Transverse colon (tissue), 4 donors: ENCODE data around the gene MORC2. TPM values are rescaled to one million over a fixed set of nuclear protein-coding genes. Genes with fewer than 3 reads are reported as not detected.

Experiments used
- DNase-seq: peaks from one replicate; pipeline ENCODE4 v3.0.0-alpha.2; 2019
- H3K27ac ChIP-seq, 4 donors: fragments of 200-600 bp; sonication (generic); 2 replicates each; pipeline ENCODE4 v1.5.1; 2016 to 2018; ENCODE audit warnings: inconsistent platforms in 4 of 4
- H3K27me3 ChIP-seq: fragments of 200-600 bp; sonication (generic); 2 replicates; pipeline ENCODE4 v1.5.1; 2017; ENCODE audit warnings: inconsistent platforms
- H3K36me3 ChIP-seq, 4 donors: fragments of 200-600 bp; sonication (generic); 2 replicates each; pipeline ENCODE4 v1.5.1; 2017 to 2019; ENCODE audit warnings: inconsistent platforms in 4 of 4
- H3K4me1 ChIP-seq, 4 donors: fragments of 200-600 bp; sonication (generic); 2 replicates each; pipeline ENCODE4 v1.5.1; 2017 to 2020; ENCODE audit warnings: inconsistent platforms in 4 of 4
- H3K4me3 ChIP-seq, 4 donors: fragments of 200-600 bp; sonication (generic); 1 replicate in 1 of 4; 2 replicates in 3 of 4; pipeline versions ENCODE4 v1.5.1 to v1.6.1; 2017 to 2019; ENCODE audit warnings: inconsistent platforms in 4 of 4
- H3K9me3 ChIP-seq, 2 donors: fragments of 200-600 bp; sonication (generic); 2 replicates each; pipeline ENCODE4 v1.5.1; 2017 to 2019; ENCODE audit warnings: inconsistent platforms in 2 of 2
- EP300 ChIP-seq: sonication (generic); formaldehyde crosslinking; IDR thresholded peaks from one replicate; pipeline ENCODE4 v1.6.1; 2017; ENCODE audit warnings: antibody characterized with exemption, low read depth
- POLR2A ChIP-seq: fragments of 450-650 bp; IDR thresholded peaks from one replicate; pipeline ENCODE4 v1.6.1; 2016; ENCODE audit warnings: antibody characterized with exemption, mild to moderate bottlenecking, moderate library complexity
- POLR2AphosphoS5 ChIP-seq, 3 donors: sonication (generic); formaldehyde crosslinking; IDR thresholded peaks; one replicate each; pipeline ENCODE4 v1.6.1; 2016; ENCODE audit warnings: antibody characterized with exemption in 3 of 3
- WGBS, 2 donors: methylation state at CpG; one replicate each; pipeline ENCODE4 v1.1.5; 2018; ENCODE audit warnings: low coverage in 1 of 2; 5-methylcytosine and 5-hydroxymethylcytosine counted together
- in situ Hi-C, 4 donors: fragments of 200-750 bp; cut with MboI; loops; one replicate each; pipeline versions ENCODE4 v1.15.0 to v1.15.1; 2017; ENCODE audit warnings: low sequenced_read_pairs in 3 of 4, low pct_ligation_motif_present in 1 of 4, low pct_unique_long_range_greater_than_20kb in 1 of 4
- intact Hi-C: fragments of 100-400 bp; cut with DNase I; formaldehyde crosslinking; loops from one replicate; pipeline ENCODE4 v1.15.1; 2023; ENCODE audit warnings: low total_unique reads
- total RNA-seq, 4 donors: library from RNA; depleted of rRNA; stranded (reverse); fragments of >200 nt; gene quantifications; one replicate each; pipeline ENCODE4 v1.1.0, GENCODE V29; 2016
- TF ChIP-seq, protein P1 (sequence below), 5 experiments: fragments of 200-600 bp in 3 of 5; fragments of 450-650 bp in 2 of 5; sonication (generic) in 3 of 5; IDR thresholded peaks; 1 replicate in 2 of 5; 2 replicates in 3 of 5; pipeline ENCODE4 v1.5.1; 2016 to 2017; ENCODE audit warnings: antibody characterized with exemption in 5 of 5, inconsistent platforms in 3 of 5, mild to moderate bottlenecking in 2 of 5, moderate library complexity in 1 of 5

MORC2 gene
- total RNA-seq, 4 donors from 2014 or later: 11.9 to 23.9 (median 19.1) TPM

DNA sequence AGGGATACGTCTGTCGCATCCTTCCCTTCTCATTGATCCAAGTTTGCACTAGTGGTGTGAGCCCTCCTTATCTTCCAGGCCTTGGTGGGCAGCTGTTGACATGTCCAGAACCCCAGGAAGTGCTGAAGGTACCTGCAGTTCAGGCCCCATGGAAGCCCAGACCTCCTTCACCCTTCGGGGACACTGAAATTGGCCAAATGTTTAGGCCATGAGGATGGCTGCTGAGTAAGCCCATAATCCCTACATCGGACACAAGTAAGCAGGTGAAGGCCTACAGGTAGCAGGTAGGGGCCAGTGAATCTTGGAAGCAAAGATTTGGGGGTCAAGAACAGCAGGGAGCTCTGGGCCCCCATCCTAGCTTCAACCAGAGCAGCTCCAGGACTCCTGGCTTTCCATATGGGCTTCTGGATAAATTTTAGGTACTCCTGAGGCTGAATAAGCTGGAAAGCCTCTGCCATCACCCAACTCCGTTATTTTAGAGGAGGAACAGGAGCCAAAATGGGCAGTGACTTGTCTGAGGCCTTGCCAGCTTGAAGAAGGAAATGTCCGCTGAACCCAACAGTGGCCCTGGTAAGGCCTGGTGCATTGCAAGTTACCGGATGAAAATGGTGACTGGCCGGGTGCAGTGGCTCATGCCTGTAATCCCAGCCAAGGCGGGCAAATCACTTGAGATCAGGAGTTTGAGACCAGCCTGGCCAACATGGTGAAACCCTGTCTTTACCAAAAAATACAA is 45.2 kb downstream of the MORC2 start:
- in situ Hi-C loops (loop anchor here in 1 of 4 donors (25.0 kb wide), 1 partner anchor 286 kb away; the partner anchor contains the start of gene SLC35E4), intact Hi-C loops (no loop called here)
- DNase-seq: no peak
- peaks cover 0 to 9% (median 0%) of the 10 kb centered on the region in 4 donors for H3K36me3 ChIP-seq
- H3K9me3 ChIP-seq: no peaks in the 10 kb centered on the region
- H3K27me3 ChIP-seq: no peaks in the 10 kb centered on the region
- H3K4me1 ChIP-seq: peaks cover 0 to 15% (median 6%) of the 10 kb centered on the region in 4 donors
- H3K27ac ChIP-seq: no peak overlapping the region
- TF ChIP-seq POLR2AphosphoS5 (IDR thresholded peaks at IDR 0.05) (no peak), EP300 (no peak), POLR2A (no peak)
- TF ChIP-seq, protein P1, sequence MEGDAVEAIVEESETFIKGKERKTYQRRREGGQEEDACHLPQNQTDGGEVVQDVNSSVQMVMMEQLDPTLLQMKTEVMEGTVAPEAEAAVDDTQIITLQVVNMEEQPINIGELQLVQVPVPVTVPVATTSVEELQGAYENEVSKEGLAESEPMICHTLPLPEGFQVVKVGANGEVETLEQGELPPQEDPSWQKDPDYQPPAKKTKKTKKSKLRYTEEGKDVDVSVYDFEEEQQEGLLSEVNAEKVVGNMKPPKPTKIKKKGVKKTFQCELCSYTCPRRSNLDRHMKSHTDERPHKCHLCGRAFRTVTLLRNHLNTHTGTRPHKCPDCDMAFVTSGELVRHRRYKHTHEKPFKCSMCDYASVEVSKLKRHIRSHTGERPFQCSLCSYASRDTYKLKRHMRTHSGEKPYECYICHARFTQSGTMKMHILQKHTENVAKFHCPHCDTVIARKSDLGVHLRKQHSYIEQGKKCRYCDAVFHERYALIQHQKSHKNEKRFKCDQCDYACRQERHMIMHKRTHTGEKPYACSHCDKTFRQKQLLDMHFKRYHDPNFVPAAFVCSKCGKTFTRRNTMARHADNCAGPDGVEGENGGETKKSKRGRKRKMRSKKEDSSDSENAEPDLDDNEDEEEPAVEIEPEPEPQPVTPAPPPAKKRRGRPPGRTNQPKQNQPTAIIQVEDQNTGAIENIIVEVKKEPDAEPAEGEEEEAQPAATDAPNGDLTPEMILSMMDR (IDR thresholded peaks at IDR 0.05): no peak
- WGBS, 2 donors: 94 to 100% methylated on average over 3 to 9 of the region's 9 CpGs
- no peak overlapping the region for H3K4me3 ChIP-seq

DNA sequence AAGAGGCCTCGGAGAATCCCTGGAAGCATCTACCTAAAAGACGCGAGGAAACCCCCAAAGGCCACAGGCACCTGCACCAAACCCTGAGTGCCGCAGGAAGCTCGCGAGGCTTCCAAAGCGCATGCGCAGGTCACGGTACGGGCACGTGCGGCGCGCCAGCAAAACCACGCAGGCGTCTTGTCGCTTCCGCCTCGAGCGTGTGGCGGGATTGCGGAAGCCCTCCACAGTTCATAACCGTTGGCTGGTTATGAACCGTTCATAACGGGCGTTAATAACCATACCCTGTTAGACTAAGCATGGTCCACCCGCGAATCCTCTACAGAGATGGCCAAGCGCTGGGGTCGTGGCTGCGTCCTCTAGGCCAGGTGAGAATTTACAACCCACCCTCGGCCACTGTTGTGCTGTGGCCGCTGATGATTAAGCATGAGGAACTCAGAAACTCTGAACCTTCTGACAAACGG is 46.4 kb downstream of the MORC2 start:
- in situ Hi-C loops: loop anchor here in 1 of 4 donors (25.0 kb wide), 1 partner anchor 285 kb away; the partner anchor contains the start of gene SLC35E4
- peak overlapping the region in 3 of 4 donors; percentile 22 to 48 (median 31) for H3K4me3 ChIP-seq
- no peaks in the 10 kb centered on the region for H3K36me3 ChIP-seq
- H3K27ac ChIP-seq: peak overlapping the region; percentile 11 to 71 (median 42)
- peak; percentile 62 for DNase-seq
- intact Hi-C loops: no loop called here
- TF ChIP-seq EP300 (no peak), POLR2AphosphoS5 (IDR thresholded peaks at IDR 0.05) (peak; percentile 34 to 44 (median 37)), POLR2A (peak; percentile 5)
- TF ChIP-seq, protein P1 (IDR thresholded peaks at IDR 0.05): peak in 1 of 5 experiments; percentile 1
- H3K4me1 ChIP-seq: peaks cover 0 to 15% (median 6%) of the 10 kb centered on the region in 4 donors
- WGBS, 2 donors: 39 to 67% methylated on average over 22 to 34 of the region's 34 CpGs
- H3K27me3 ChIP-seq: no peaks in the 10 kb centered on the region
- H3K9me3 ChIP-seq: no peaks in the 10 kb centered on the region

DNA sequence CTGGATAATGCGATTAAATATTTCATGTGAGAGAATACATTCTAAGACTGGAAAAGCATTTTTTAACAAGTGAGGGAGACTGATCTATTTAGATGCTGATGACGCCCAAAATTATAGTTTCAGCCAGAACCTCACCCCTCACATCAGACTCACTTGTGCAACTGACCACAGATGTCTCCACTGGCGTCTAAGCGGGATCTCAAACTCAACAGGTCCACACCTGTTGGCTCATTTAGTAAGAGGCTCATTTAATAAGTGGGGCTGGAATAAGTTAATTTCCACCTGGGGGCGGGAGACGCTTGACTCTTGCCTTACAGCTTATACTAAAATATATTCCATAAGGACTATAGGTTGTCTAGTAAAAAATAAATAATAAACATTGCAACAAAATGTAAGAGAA is 47.5 kb downstream of the MORC2 start:
- no peak for DNase-seq
- H3K4me3 ChIP-seq: peak overlapping the region in 2 of 4 donors; percentile 31 to 48
- H3K27ac ChIP-seq: peak overlapping the region in 1 of 4 donors; percentile 11
- intact Hi-C loops (no loop called here), in situ Hi-C loops (loop anchor here in 1 of 4 donors (25.0 kb wide), 1 partner anchor 284 kb away; the partner anchor contains the start of gene SLC35E4)
- 36 to 65% methylated on average over 4 to 6 of the region's 6 CpGs for WGBS, 2 donors
- H3K9me3 ChIP-seq: peaks cover 0 to under 1% of the 10 kb centered on the region in 2 donors
- peaks cover 0 to 15% (median 6%) of the 10 kb centered on the region in 4 donors for H3K4me1 ChIP-seq
- no peaks in the 10 kb centered on the region for H3K36me3 ChIP-seq
- H3K27me3 ChIP-seq: no peaks in the 10 kb centered on the region
- TF ChIP-seq, protein P1 (IDR thresholded peaks at IDR 0.05): no peak
- TF ChIP-seq POLR2AphosphoS5 (IDR thresholded peaks at IDR 0.05) (no peak), EP300 (no peak), POLR2A (no peak)

DNA sequence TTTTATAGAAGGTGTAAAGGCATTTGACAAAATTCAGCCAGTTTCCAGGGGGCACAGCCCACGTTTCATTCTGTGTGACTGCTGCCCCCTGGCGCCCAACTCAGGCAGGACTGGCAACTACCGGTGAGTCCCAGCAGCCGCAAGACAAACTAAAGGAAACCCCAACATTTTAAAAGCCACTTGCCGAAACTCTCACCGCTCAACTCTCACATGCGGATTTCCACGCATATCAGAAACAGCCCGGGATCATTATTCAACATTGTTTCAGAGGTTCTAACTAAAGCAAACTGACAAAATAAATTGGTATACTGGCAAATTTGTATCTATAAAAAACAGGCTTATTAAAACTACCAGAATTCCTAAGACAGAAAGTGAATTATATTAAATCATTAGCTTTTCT is 48.2 kb downstream of the MORC2 start:
- in situ Hi-C loops (loop anchor here in 1 of 4 donors (25.0 kb wide), 1 partner anchor 283 kb away; the partner anchor contains the start of gene SLC35E4), intact Hi-C loops (no loop called here)
- H3K36me3 ChIP-seq: no peaks in the 10 kb centered on the region
- peak; percentile 80 for DNase-seq
- H3K27me3 ChIP-seq: no peaks in the 10 kb centered on the region
- H3K9me3 ChIP-seq: peaks cover 0 to 7% of the 10 kb centered on the region in 2 donors
- no peak overlapping the region for H3K4me3 ChIP-seq
- 1% methylated on average over 9 of the region's 9 CpGs for WGBS, 2 donors
- peaks cover 0 to 15% (median 6%) of the 10 kb centered on the region in 4 donors for H3K4me1 ChIP-seq
- no peak for TF ChIP-seq EP300
- TF ChIP-seq, protein P1 (IDR thresholded peaks at IDR 0.05): peak; percentile 83 to 93 (median 90)
- no peak for TF ChIP-seq POLR2A
- H3K27ac ChIP-seq: no peak overlapping the region
